Measurements from ENCODE around the gene C16orf89.

- TF ChIP-seq CTCF (IDR thresholded peaks at IDR 0.05) (no peak), EP300 (IDR thresholded peaks at IDR 0.05) (no peak), POLR2A (IDR thresholded peaks at IDR 0.05; ENCODE audit: low read depth) (no peak)
Measured at GRCh38 chr16:5025171-5025632, 40.6 kb downstream of the C16orf89 start.

Measured in esophagus muscularis mucosa (tissue), 4 donors.